SK-N-MC (cell line): ENCODE data around the gene R3HDM4.

ENCODE experiments used
- DNase-seq: peaks from one replicate; pipeline ENCODE4 v3.0.0-alpha.2; 2011; ENCODE audit warnings: low read depth, low spot score
- H3K27ac ChIP-seq: fragments of 200-600 bp; sonication (generic); 2 replicates; pipeline ENCODE4 v1.5.1; 2016; ENCODE audit warnings: mixed run types
- H3K36me3 ChIP-seq: fragments of 200-600 bp; sonication (generic); 2 replicates; pipeline ENCODE4 v1.6.1; 2017; ENCODE audit warnings: antibody characterized with exemption, low read length, mixed read lengths; ENCODE audit not compliant: insufficient read depth
- H3K4me3 ChIP-seq: fragments of 200-600 bp; sonication (generic); 2 replicates; pipeline ENCODE4 v1.5.1; 2016
- H3K9ac ChIP-seq: fragments of 200-600 bp; sonication (generic); 2 replicates; pipeline ENCODE4 v1.8.0; 2017; ENCODE audit warnings: mixed run types, mixed read lengths; ENCODE audit not compliant: insufficient read length
- H3K9me3 ChIP-seq: fragments of 200-600 bp; sonication (generic); 2 replicates; pipeline ENCODE4 v1.6.1; 2017; ENCODE audit warnings: low read depth, mild to moderate bottlenecking, antibody characterized with exemption, low read length, moderate library complexity, mixed read lengths
- EZH2 ChIP-seq: fragments of 200-600 bp; sonication (generic); IDR thresholded peaks from one replicate; pipeline ENCODE4 v1.6.1; 2017; ENCODE audit warnings: antibody characterized with exemption
- FOXP2 ChIP-seq: optimal IDR thresholded peaks from 2 replicates; pipeline ENCODE3; 2011; ENCODE audit warnings: mild to moderate bottlenecking, moderate library complexity; ENCODE audit not compliant: insufficient read depth; ENCODE audit errors: extremely low read length, control extremely low read depth
- POLR2AphosphoS5 ChIP-seq: IDR thresholded peaks from 2 replicates; pipeline ENCODE4 v1.6.1; 2012; ENCODE audit warnings: mild to moderate bottlenecking, low read depth, low read length, borderline replicate concordance

Gene R3HDM4

GRCh38 chr19:890831-891230, 22.2 kb downstream of the R3HDM4 start:
- TF ChIP-seq POLR2AphosphoS5: no peak
- TF ChIP-seq EZH2: no peak
- TF ChIP-seq FOXP2: no peak
- no peak overlapping the region for H3K9ac ChIP-seq
- H3K27ac ChIP-seq: 0 out of 2 replicates have a peak overlapping the region, but pooled peaks have one; percentile 25
- H3K4me3 ChIP-seq: no peak overlapping the region
- peaks cover 32% of the 10 kb centered on the region; the same call in 1 of the 2 replicates for H3K36me3 ChIP-seq
- H3K9me3 ChIP-seq: no peaks in the 10 kb centered on the region
- DNase-seq: no peak

- DNase-seq: no peak
- H3K36me3 ChIP-seq: peaks cover 37% of the 10 kb centered on the region; the same call in 1 of the 2 replicates
- H3K9me3 ChIP-seq: no peaks in the 10 kb centered on the region
- no peak overlapping the region for H3K4me3 ChIP-seq
- no peak overlapping the region for H3K9ac ChIP-seq
- TF ChIP-seq EZH2 (no peak), FOXP2 (no peak)
- no peak overlapping the region for H3K27ac ChIP-seq
Observed at GRCh38 chr19:889662-890295, 23.2 kb downstream of the R3HDM4 start.

- Histone ChIP-seq H3K9me3 (no peaks in the 10 kb centered on the region), H3K4me3 (no peak overlapping the region), H3K36me3 (peaks cover 37% of the 10 kb centered on the region; the same call in 1 of the 2 replicates), H3K9ac (no peak overlapping the region), H3K27ac (no peak overlapping the region)
- no peak for DNase-seq
- TF ChIP-seq FOXP2 (no peak), EZH2 (no peak), POLR2AphosphoS5 (no peak)
Observed at GRCh38 chr19:888581-889385, 24.2 kb downstream of the R3HDM4 start.

GRCh38 chr19:887599-887998, 25.4 kb downstream of the R3HDM4 start:
- Histone ChIP-seq H3K4me3 (no peak overlapping the region), H3K36me3 (peaks cover 37% of the 10 kb centered on the region; the same call in 1 of the 2 replicates), H3K9ac (no peak overlapping the region), H3K9me3 (no peaks in the 10 kb centered on the region), H3K27ac (no peak overlapping the region)
- TF ChIP-seq FOXP2 (no peak), POLR2AphosphoS5 (no peak), EZH2 (no peak)
- DNase-seq: no peak

GRCh38 chr19:887072-887471, 25.9 kb downstream of the R3HDM4 start:
- TF ChIP-seq FOXP2 (no peak), EZH2 (no peak), POLR2AphosphoS5 (no peak)
- Histone ChIP-seq H3K36me3 (peaks cover 37% of the 10 kb centered on the region; the same call in 1 of the 2 replicates), H3K9ac (no peak overlapping the region), H3K27ac (no peak overlapping the region), H3K9me3 (no peaks in the 10 kb centered on the region), H3K4me3 (no peak overlapping the region)
- no peak for DNase-seq

GRCh38 chr19:885536-886224, 27.3 kb downstream of the R3HDM4 start:
- peaks cover 49% of the 10 kb centered on the region; the same call in 1 of the 2 replicates for H3K36me3 ChIP-seq
- TF ChIP-seq EZH2: no peak
- TF ChIP-seq FOXP2: no peak
- no peak for TF ChIP-seq POLR2AphosphoS5
- H3K27ac ChIP-seq: no peak overlapping the region
- no peak overlapping the region for H3K4me3 ChIP-seq
- no peak for DNase-seq
- no peak overlapping the region for H3K9ac ChIP-seq
- H3K9me3 ChIP-seq: no peaks in the 10 kb centered on the region

GRCh38 chr19:884420-885211, 28.4 kb downstream of the R3HDM4 start:
- Histone ChIP-seq H3K9me3 (no peaks in the 10 kb centered on the region), H3K9ac (no peak overlapping the region), H3K4me3 (no peak overlapping the region), H3K27ac (no peak overlapping the region), H3K36me3 (peaks cover 44% of the 10 kb centered on the region; the same call in 1 of the 2 replicates)
- TF ChIP-seq POLR2AphosphoS5 (no peak), EZH2 (no peak), FOXP2 (no peak)
- DNase-seq: no peak
